Measurements from ENCODE around the gene GDPD1.
"Not testable (repeated sequence)": the region's sequence is repeated elsewhere in the genome, so short reads cannot be mapped to it uniquely, and the experiment has no call there.

The GDPD1 gene

GRCh38 chr17:59220328-59221158, at the start of gene GDPD1:
Gene GDPD1, plus strand, starts transcription at chr17:59220511. Its CDS starts 99 bp downstream, at chr17:59220610.
- peak; percentile 98 for DNase-seq

- no peak for DNase-seq
Observed at GRCh38 chr17:59172436-59173004, 47.8 kb upstream of the GDPD1 start.

- no peak for DNase-seq
Observed at GRCh38 chr17:59174671-59175070, 45.6 kb upstream of the GDPD1 start.

- no peak for DNase-seq
Observed at GRCh38 chr17:59175076-59175475, 45.2 kb upstream of the GDPD1 start.

- DNase-seq = no peak
Observed at GRCh38 chr17:59178266-59178985, 41.9 kb upstream of the GDPD1 start.

GRCh38 chr17:59179601-59180000, 40.7 kb upstream of the GDPD1 start:
- DNase-seq = not testable (repeated sequence)

GRCh38 chr17:59180626-59181025, 39.7 kb upstream of the GDPD1 start:
- no peak for DNase-seq

- DNase-seq = no peak
Observed at GRCh38 chr17:59181481-59181880, 38.8 kb upstream of the GDPD1 start.

GRCh38 chr17:59185997-59186396, 34.3 kb upstream of the GDPD1 start:
- DNase-seq = no peak

GRCh38 chr17:59186850-59187249, 33.5 kb upstream of the GDPD1 start:
- DNase-seq = no peak

- DNase-seq = no peak
Observed at GRCh38 chr17:59190806-59191205, 29.5 kb upstream of the GDPD1 start.

GRCh38 chr17:59193336-59193862, 26.9 kb upstream of the GDPD1 start:
- DNase-seq = no peak

GRCh38 chr17:59199398-59199797, 20.9 kb upstream of the GDPD1 start:
- no peak for DNase-seq

- DNase-seq = no peak
Observed at GRCh38 chr17:59202320-59202719, 18.0 kb upstream of the GDPD1 start.

GRCh38 chr17:59219370-59219769, 941 bp upstream of the GDPD1 start:
- DNase-seq = no peak

GRCh38 chr17:59219992-59220327, 351 bp upstream of the GDPD1 start:
- no peak for DNase-seq

- no peak for DNase-seq
Observed at GRCh38 chr17:59221159-59221847, 992 bp downstream of the GDPD1 start.

GRCh38 chr17:59223813-59224212, 3.5 kb downstream of the GDPD1 start:
- DNase-seq = no peak

- not testable (repeated sequence) for DNase-seq
Observed at GRCh38 chr17:59228588-59228987, 8.3 kb downstream of the GDPD1 start.

GRCh38 chr17:59230764-59231163, 10.5 kb downstream of the GDPD1 start:
- no peak for DNase-seq

- no peak for DNase-seq
Observed at GRCh38 chr17:59234631-59235030, 14.3 kb downstream of the GDPD1 start.

- DNase-seq = no peak
Observed at GRCh38 chr17:59238906-59239305, 18.6 kb downstream of the GDPD1 start.

- DNase-seq = no peak
Observed at GRCh38 chr17:59244081-59244480, 23.8 kb downstream of the GDPD1 start.

Measured in activated CD4-positive, CD25-positive, alpha-beta regulatory T cell treated with anti-CD3 and anti-CD28 coated beads, Interleukin-2, amount 50 U/mL, for 72 hours (primary cell).